Posterior cingulate gyrus (tissue), 11 donors: ENCODE results near the gene HLA-F.
A peak's percentile ranks its signal among the peaks of the same experiment; 100 is the strongest.

Experiments
- DNase-seq, 10 donors: peaks; one replicate each; pipeline versions ENCODE4 v3.0.0 to v3.0.0-alpha.2; 2020 to 2021; ENCODE audit warnings: mixed read lengths in 3 of 10
- intact Hi-C: fragments of 100-400 bp; cut with DNase I; formaldehyde crosslinking; loops from one replicate; pipeline ENCODE4 v1.15.1; 2023

Gene HLA-F

GRCh38 chr6:29741592-29741991 lies 18.4 kb downstream of the HLA-F start:
- DNase-seq: no peak
- intact Hi-C loops: no loop called here

GRCh38 chr6:29742127-29742526 lies 18.9 kb downstream of the HLA-F start:
- intact Hi-C loops: no loop called here
- no peak for DNase-seq

GRCh38 chr6:29743025-29743424 lies 19.8 kb downstream of the HLA-F start:
- intact Hi-C loops: no loop called here

GRCh38 chr6:29743568-29743967 lies 20.3 kb downstream of the HLA-F start:
- no peak for DNase-seq
- intact Hi-C loops: no loop called here

More at GRCh38 chr6:29743025-29743424, 19.8 kb downstream of the HLA-F start:
- DNase-seq: no peak

- intact Hi-C loops: no loop called here
- no peak for DNase-seq
Observed at GRCh38 chr6:29744131-29744530, 20.9 kb downstream of the HLA-F start.

- intact Hi-C loops: no loop called here
- DNase-seq: no peak
Observed at GRCh38 chr6:29744621-29745020, 21.4 kb downstream of the HLA-F start.

GRCh38 chr6:29745386-29745785 lies 22.2 kb downstream of the HLA-F start:
- no peak for DNase-seq

GRCh38 chr6:29745855-29746449 lies 22.7 kb downstream of the HLA-F start:
- intact Hi-C loops: no loop called here
- no peak for DNase-seq

More at GRCh38 chr6:29745386-29745785, 22.2 kb downstream of the HLA-F start:
- intact Hi-C loops: no loop called here

- DNase-seq: no peak
- intact Hi-C loops: no loop called here
Observed at GRCh38 chr6:29746846-29747687, 23.8 kb downstream of the HLA-F start.

- intact Hi-C loops: no loop called here
Observed at GRCh38 chr6:29747688-29748250, 24.5 kb downstream of the HLA-F start.

GRCh38 chr6:29748391-29749307 lies 25.4 kb downstream of the HLA-F start:
- intact Hi-C loops: no loop called here
- DNase-seq: peak; percentile 77 to 97 (median 84)

More at GRCh38 chr6:29747688-29748250, 24.5 kb downstream of the HLA-F start:
- DNase-seq: no peak

GRCh38 chr6:29749308-29749662 lies 26.1 kb downstream of the HLA-F start:
- DNase-seq: peak in 1 of 10 donors; percentile 14

GRCh38 chr6:29749668-29750067 lies 26.4 kb downstream of the HLA-F start:
- DNase-seq: no peak

More at GRCh38 chr6:29749308-29749662, 26.1 kb downstream of the HLA-F start:
- intact Hi-C loops: no loop called here

GRCh38 chr6:29750709-29751108 lies 27.5 kb downstream of the HLA-F start:
- DNase-seq: no peak
- intact Hi-C loops: loop anchor here (5.0 kb wide), 1 partner anchor 43 kb away; no protein-coding TSS in a partner anchor

More at GRCh38 chr6:29749668-29750067, 26.4 kb downstream of the HLA-F start:
- intact Hi-C loops: loop anchor here (5.0 kb wide), 1 partner anchor 42 kb away; no protein-coding TSS in a partner anchor

GRCh38 chr6:29751480-29751879 lies 28.2 kb downstream of the HLA-F start:
- no peak for DNase-seq
- intact Hi-C loops: loop anchor here (5.0 kb wide), 1 partner anchor 44 kb away; no protein-coding TSS in a partner anchor

- intact Hi-C loops: loop anchor here (1.0 to 5.0 kb wide), 2 partner anchors 15 to 45 kb away; no protein-coding TSS in a partner anchor
- peak; percentile 70 to 95 (median 80) for DNase-seq
Observed at GRCh38 chr6:29752451-29753308, 29.4 kb downstream of the HLA-F start.

GRCh38 chr6:29753309-29753644 lies 30.0 kb downstream of the HLA-F start:
- DNase-seq: no peak
- intact Hi-C loops: loop anchor here (1.0 to 5.0 kb wide), 2 partner anchors 16 to 46 kb away; no protein-coding TSS in a partner anchor

GRCh38 chr6:29755295-29755871 lies 32.1 kb downstream of the HLA-F start:
- intact Hi-C loops: no loop called here

GRCh38 chr6:29757282-29757681 lies 34.0 kb downstream of the HLA-F start:
- intact Hi-C loops: no loop called here
- no peak for DNase-seq

More at GRCh38 chr6:29755295-29755871, 32.1 kb downstream of the HLA-F start:
- DNase-seq: no peak
